Prostate gland (tissue), 2 donors: ENCODE measurements around the gene DHX36. TPM values are rescaled to one million over a fixed set of nuclear protein-coding genes. Genes with fewer than 3 reads are reported as not detected.

ENCODE experiments used
- DNase-seq: peaks from one replicate; pipeline ENCODE4 v3.0.0-alpha.2; 2019; ENCODE audit warnings: low spot score
- H3K27ac ChIP-seq, 2 donors: fragments of 200-600 bp; sonication (generic); 2 replicates each; pipeline ENCODE4 v1.5.1; 2017 to 2019
- H3K27me3 ChIP-seq: fragments of 200-600 bp; sonication (generic); replicated peaks from 2 replicates; pipeline ENCODE4 v1.5.1; 2019; ENCODE audit not compliant: insufficient read depth
- H3K36me3 ChIP-seq, 2 donors: fragments of 200-600 bp; sonication (generic); 1 replicate in 1 of 2; 2 replicates in 1 of 2; pipeline versions ENCODE4 v1.5.1 to v1.8.1; 2017 to 2019
- H3K4me1 ChIP-seq: fragments of 200-600 bp; sonication (generic); replicated peaks from 2 replicates; pipeline ENCODE4 v1.5.1; 2019
- H3K4me3 ChIP-seq, 2 donors: fragments of 200-600 bp; sonication (generic); 2 replicates each; pipeline ENCODE4 v1.5.1; 2017 to 2019
- H3K9me3 ChIP-seq: fragments of 200-600 bp; sonication (generic); 2 replicates; pipeline ENCODE4 v1.5.1; 2017
- CTCF ChIP-seq, 4 experiments: fragments of 200-600 bp in 2 of 4; fragments of 450-650 bp in 2 of 4; sonication (generic) in 2 of 4; IDR thresholded peaks; 1 replicate in 3 of 4; 2 replicates in 1 of 4; pipeline ENCODE4 v1.5.1; 2016 to 2019; ENCODE audit warnings: antibody characterized with exemption in 4 of 4, mild to moderate bottlenecking in 2 of 4, moderate library complexity in 2 of 4
- POLR2A ChIP-seq: fragments of 450-650 bp; IDR thresholded peaks from one replicate; pipeline ENCODE4 v1.6.1; 2016; ENCODE audit warnings: antibody characterized with exemption, mild to moderate bottlenecking
- POLR2AphosphoS5 ChIP-seq: sonication (generic); formaldehyde crosslinking; IDR thresholded peaks from one replicate; pipeline ENCODE4 v1.6.1; 2017; ENCODE audit warnings: antibody characterized with exemption
- WGBS: methylation state at CpG from one replicate; pipeline ENCODE4 v1.1.5; 2018; 5-methylcytosine and 5-hydroxymethylcytosine counted together
- intact Hi-C: fragments of 100-400 bp; cut with DNase I; formaldehyde crosslinking; loops from one replicate; pipeline ENCODE4 v1.14.2; 2022
- small RNA-seq, 2 donors: library from RNA; depleted of rRNA; stranded (forward); fragments of <200 nt; gene quantifications; one replicate each; pipeline ENCODE3, GENCODE V24; 2016
- total RNA-seq, 2 donors: library from RNA; depleted of rRNA; stranded (reverse); fragments of >200 nt; gene quantifications; one replicate each; pipeline ENCODE4 v1.1.0, GENCODE V29; 2016

Gene DHX36
- total RNA-seq, 2 donors from 2014 or later = 32.4 to 74.0 TPM

- H3K36me3 ChIP-seq = no peaks in the 10 kb centered on the region
- no peak overlapping the region for H3K4me3 ChIP-seq
- H3K27ac ChIP-seq = no peak overlapping the region
- DNase-seq = no peak
- H3K4me1 ChIP-seq = peaks cover 4% of the 10 kb centered on the region
- no peaks in the 10 kb centered on the region for H3K27me3 ChIP-seq
- intact Hi-C loops = no loop called here
- H3K9me3 ChIP-seq = no peaks in the 10 kb centered on the region
- WGBS = 90% methylated on average over 3 of the region's 3 CpGs
- TF ChIP-seq CTCF (IDR thresholded peaks at IDR 0.05) (no peak), POLR2A (no peak), POLR2AphosphoS5 (no peak)
Measured at GRCh38 chr3:154227531-154227930, 96.8 kb downstream of the DHX36 start.

- intact Hi-C loops = no loop called here
- WGBS = 20% methylated on average over 2 of the region's 2 CpGs
Measured at GRCh38 chr3:154225536-154225935, 98.8 kb downstream of the DHX36 start.

GRCh38 chr3:154224866-154225265 lies 99.4 kb downstream of the DHX36 start:
- H3K27ac ChIP-seq = no peak overlapping the region
- no peaks in the 10 kb centered on the region for H3K36me3 ChIP-seq
- peaks cover 4% of the 10 kb centered on the region for H3K4me1 ChIP-seq
- H3K27me3 ChIP-seq = no peaks in the 10 kb centered on the region
- no peak overlapping the region for H3K4me3 ChIP-seq
- no peaks in the 10 kb centered on the region for H3K9me3 ChIP-seq
- intact Hi-C loops = no loop called here
- no peak for DNase-seq
- no peak for TF ChIP-seq POLR2A
- TF ChIP-seq POLR2AphosphoS5 = no peak
- no peak for TF ChIP-seq CTCF (IDR thresholded peaks at IDR 0.05)

More at GRCh38 chr3:154225536-154225935, 98.8 kb downstream of the DHX36 start:
- Histone ChIP-seq H3K9me3 (no peaks in the 10 kb centered on the region), H3K27me3 (no peaks in the 10 kb centered on the region), H3K27ac (peak overlapping the region in 1 of 2 donors; percentile 30), H3K36me3 (no peaks in the 10 kb centered on the region), H3K4me3 (no peak overlapping the region), H3K4me1 (peaks cover 4% of the 10 kb centered on the region)
- DNase-seq = no peak
- TF ChIP-seq POLR2A (no peak), POLR2AphosphoS5 (peak; percentile 26)

GRCh38 chr3:154224366-154224765 lies 99.9 kb downstream of the DHX36 start:
- no peak for DNase-seq
- TF ChIP-seq POLR2A = no peak
- no peak for TF ChIP-seq POLR2AphosphoS5
- TF ChIP-seq CTCF (IDR thresholded peaks at IDR 0.05) = no peak
- 56% methylated on average over 6 of the region's 6 CpGs for WGBS
- Histone ChIP-seq H3K36me3 (no peaks in the 10 kb centered on the region), H3K9me3 (no peaks in the 10 kb centered on the region), H3K4me1 (peaks cover 4% of the 10 kb centered on the region), H3K4me3 (no peak overlapping the region), H3K27me3 (no peaks in the 10 kb centered on the region), H3K27ac (no peak overlapping the region)
- intact Hi-C loops = no loop called here

GRCh38 chr3:154223519-154223918 lies 100.8 kb downstream of the DHX36 start:
- H3K27ac ChIP-seq = no peak overlapping the region
- DNase-seq = no peak
- intact Hi-C loops = no loop called here
- TF ChIP-seq POLR2AphosphoS5 = no peak
- TF ChIP-seq POLR2A = no peak
- TF ChIP-seq CTCF (IDR thresholded peaks at IDR 0.05) = no peak
- peaks cover under 1% of the 10 kb centered on the region for H3K4me1 ChIP-seq
- H3K36me3 ChIP-seq = no peaks in the 10 kb centered on the region
- no peaks in the 10 kb centered on the region for H3K9me3 ChIP-seq
- no peaks in the 10 kb centered on the region for H3K27me3 ChIP-seq
- H3K4me3 ChIP-seq = no peak overlapping the region

Small RNA genes lying within 50 kb of the gene (small RNA-seq; reads per million reads assigned to genes)
- 0 reads per million in 2 donors for gene RF01210

Other genes starting within 250 kb of the DHX36 start
- 10 to 100 TPM; 15.4 to 26.8 TPM for gene ARHGEF26, start 203.1 kb downstream of the DHX36 start, total RNA-seq
- gene GPR149, start 105.7 kb upstream of the DHX36 start, total RNA-seq = under 1 TPM in 1 of 2 donors, not detected in 1; 0.09 TPM